ENCODE measurements around the gene S100A9. TPM values are rescaled to one million over a fixed set of nuclear protein-coding genes. Genes with fewer than 3 reads are reported as not detected.
"Not testable (repeated sequence)": the region's sequence is repeated elsewhere in the genome, so short reads cannot be mapped to it uniquely, and the experiment has no call there.

The S100A9 gene
- 1 to 10 TPM; 1.6 to 2.3 TPM for total RNA-seq
- 4.7 TPM for polyA plus RNA-seq

- Mint-ChIP-seq H3K4me3 (peak within 1 kb of the TSS in 3 of 7 donors; percentile 15 to 29 (median 19)), H3K9me3 (no peaks in the 10 kb centered on the region), H3K27me3 (peaks cover 7 to 28% of the 10 kb centered on the region in 2 donors), H3K27ac (peak within 1 kb of the TSS in 7 of 8 donors; percentile 4 to 59 (median 43)), H3K4me1 (peaks cover 10 to 21% (median 18%) of the 10 kb centered on the region in 3 donors), H3K36me3 (no peaks in the 10 kb centered on the region)
- Histone ChIP-seq H3K4me3 (ENCODE audit: low read length) (no peak within 1 kb of the TSS), H3K27me3 (ENCODE audit: insufficient read depth, low read length, poor library complexity, severe bottlenecking) (no peaks in the 10 kb centered on the region), H3K4me1 (ENCODE audit: insufficient read depth, low read length) (peaks cover 13% of the 10 kb centered on the region), H3K9me3 (ENCODE audit: low read length) (no peaks in the 10 kb centered on the region), H3K27ac (ENCODE audit: low read depth, low read length) (no peak within 1 kb of the TSS), H3K36me3 (ENCODE audit: insufficient read depth, low read length) (no peaks in the 10 kb centered on the region)
- ChIA-PET POLR2A (no interaction called here), CTCF (interaction anchor here (1.7 kb wide), 1 partner anchor 137 kb away, joined by 4 read pairs; no protein-coding TSS in a partner anchor)
- DNase-seq: no peak
Measured at GRCh38 chr1:153357853-153358690, at the start of gene S100A9. TSS of gene S100A9 (plus strand) at chr1:153357854. CDS start at chr1:153358284, 430 bp downstream.

GRCh38 chr1:153308540-153308939 lies 49.1 kb upstream of the S100A9 start:
- no peak for DNase-seq
- Histone ChIP-seq H3K27ac (ENCODE audit: low read depth, low read length) (no peak overlapping the region), H3K27me3 (ENCODE audit: insufficient read depth, low read length, poor library complexity, severe bottlenecking) (no peaks in the 10 kb centered on the region), H3K4me3 (ENCODE audit: low read length) (no peak overlapping the region), H3K4me1 (ENCODE audit: insufficient read depth, low read length) (no peaks in the 10 kb centered on the region), H3K36me3 (ENCODE audit: insufficient read depth, low read length) (no peaks in the 10 kb centered on the region), H3K9me3 (ENCODE audit: low read length) (no peaks in the 10 kb centered on the region)
- Mint-ChIP-seq H3K4me3 (no peak overlapping the region), H3K27me3 (peaks cover 6 to 26% of the 10 kb centered on the region in 2 donors), H3K4me1 (no peaks in the 10 kb centered on the region), H3K27ac (no peak overlapping the region), H3K9me3 (no peaks in the 10 kb centered on the region), H3K36me3 (no peaks in the 10 kb centered on the region)
- ChIA-PET POLR2A (no interaction called here), CTCF (no interaction called here)

GRCh38 chr1:153309441-153309840 lies 48.2 kb upstream of the S100A9 start:
- H3K27me3 Mint-ChIP-seq: peaks cover 7 to 26% of the 10 kb centered on the region in 2 donors
- H3K36me3 ChIP-seq (ENCODE audit: insufficient read depth, low read length): no peaks in the 10 kb centered on the region
- no peaks in the 10 kb centered on the region for H3K36me3 Mint-ChIP-seq
- no peak overlapping the region for H3K4me3 Mint-ChIP-seq
- no peaks in the 10 kb centered on the region for H3K9me3 Mint-ChIP-seq
- no peaks in the 10 kb centered on the region for H3K27me3 ChIP-seq (ENCODE audit: insufficient read depth, low read length, poor library complexity, severe bottlenecking)
- H3K4me3 ChIP-seq (ENCODE audit: low read length): no peak overlapping the region
- H3K4me1 ChIP-seq (ENCODE audit: insufficient read depth, low read length): no peaks in the 10 kb centered on the region
- ChIA-PET CTCF (no interaction called here), POLR2A (no interaction called here)
- no peaks in the 10 kb centered on the region for H3K9me3 ChIP-seq (ENCODE audit: low read length)
- no peak overlapping the region for H3K27ac ChIP-seq (ENCODE audit: low read depth, low read length)
- no peak overlapping the region for H3K27ac Mint-ChIP-seq
- DNase-seq: no peak
- no peaks in the 10 kb centered on the region for H3K4me1 Mint-ChIP-seq

GRCh38 chr1:153310526-153310925 lies 47.1 kb upstream of the S100A9 start:
- H3K4me3 Mint-ChIP-seq: no peak overlapping the region

GRCh38 chr1:153312570-153313186 lies 45.0 kb upstream of the S100A9 start, which contains the start of gene PGLYRP3:
TSS of gene PGLYRP3 (minus strand) at chr1:153312952. CDS start at chr1:153310665, 2,287 bp downstream.
- DNase-seq: no peak
- Mint-ChIP-seq H3K9me3 (peaks cover 0 to 6% (median 0%) of the 10 kb centered on the region in 5 donors), H3K27ac (no peak within 1 kb of the TSS), H3K36me3 (peaks cover 0 to 4% (median 0%) of the 10 kb centered on the region in 3 donors), H3K4me3 (no peak within 1 kb of the TSS), H3K27me3 (peaks cover 12 to 32% of the 10 kb centered on the region in 2 donors), H3K4me1 (no peaks in the 10 kb centered on the region)
- ChIA-PET POLR2A (no interaction called here), CTCF (no interaction called here)
- Histone ChIP-seq H3K27ac (ENCODE audit: low read depth, low read length) (no peak within 1 kb of the TSS), H3K27me3 (ENCODE audit: insufficient read depth, low read length, poor library complexity, severe bottlenecking) (no peaks in the 10 kb centered on the region), H3K4me1 (ENCODE audit: insufficient read depth, low read length) (no peaks in the 10 kb centered on the region), H3K36me3 (ENCODE audit: insufficient read depth, low read length) (no peaks in the 10 kb centered on the region), H3K9me3 (ENCODE audit: low read length) (no peaks in the 10 kb centered on the region), H3K4me3 (ENCODE audit: low read length) (no peak within 1 kb of the TSS)

More at GRCh38 chr1:153310526-153310925, 47.1 kb upstream of the S100A9 start:
- no peak overlapping the region for H3K27ac Mint-ChIP-seq
- Histone ChIP-seq H3K27ac (ENCODE audit: low read depth, low read length) (no peak overlapping the region), H3K36me3 (ENCODE audit: insufficient read depth, low read length) (no peaks in the 10 kb centered on the region), H3K9me3 (ENCODE audit: low read length) (no peaks in the 10 kb centered on the region), H3K4me1 (ENCODE audit: insufficient read depth, low read length) (no peaks in the 10 kb centered on the region), H3K27me3 (ENCODE audit: insufficient read depth, low read length, poor library complexity, severe bottlenecking) (no peaks in the 10 kb centered on the region), H3K4me3 (ENCODE audit: low read length) (no peak overlapping the region)
- no peaks in the 10 kb centered on the region for H3K36me3 Mint-ChIP-seq
- ChIA-PET POLR2A (no interaction called here), CTCF (no interaction called here)
- H3K9me3 Mint-ChIP-seq: peaks cover 0 to 6% (median 0%) of the 10 kb centered on the region in 5 donors
- peaks cover 12 to 27% of the 10 kb centered on the region in 2 donors for H3K27me3 Mint-ChIP-seq
- H3K4me1 Mint-ChIP-seq: no peaks in the 10 kb centered on the region
- DNase-seq: no peak

GRCh38 chr1:153313288-153313687 lies 44.4 kb upstream of the S100A9 start:
- H3K4me3 ChIP-seq (ENCODE audit: low read length): no peak overlapping the region
- no peaks in the 10 kb centered on the region for H3K9me3 ChIP-seq (ENCODE audit: low read length)
- peaks cover 11 to 29% of the 10 kb centered on the region in 2 donors for H3K27me3 Mint-ChIP-seq
- no peak for DNase-seq
- no peak overlapping the region for H3K27ac Mint-ChIP-seq
- no peak overlapping the region for H3K4me3 Mint-ChIP-seq
- CTCF ChIA-PET: no interaction called here
- H3K36me3 Mint-ChIP-seq: peaks cover 0 to 4% (median 0%) of the 10 kb centered on the region in 3 donors
- H3K36me3 ChIP-seq (ENCODE audit: insufficient read depth, low read length): no peaks in the 10 kb centered on the region
- H3K9me3 Mint-ChIP-seq: peaks cover 0 to 6% (median 0%) of the 10 kb centered on the region in 5 donors
- no peaks in the 10 kb centered on the region for H3K27me3 ChIP-seq (ENCODE audit: insufficient read depth, low read length, poor library complexity, severe bottlenecking)
- no peak overlapping the region for H3K27ac ChIP-seq (ENCODE audit: low read depth, low read length)
- POLR2A ChIA-PET: no interaction called here
- no peaks in the 10 kb centered on the region for H3K4me1 ChIP-seq (ENCODE audit: insufficient read depth, low read length)
- no peaks in the 10 kb centered on the region for H3K4me1 Mint-ChIP-seq

- H3K36me3 ChIP-seq (ENCODE audit: insufficient read depth, low read length); H3K9me3 Mint-ChIP-seq; H3K9me3 ChIP-seq (ENCODE audit: low read length); H3K4me1 ChIP-seq (ENCODE audit: insufficient read depth, low read length); CTCF ChIA-PET; H3K4me3 ChIP-seq (ENCODE audit: low read length); DNase-seq; H3K27ac Mint-ChIP-seq; H3K36me3 Mint-ChIP-seq; H3K27me3 ChIP-seq (ENCODE audit: insufficient read depth, low read length, poor library complexity, severe bottlenecking); H3K4me1 Mint-ChIP-seq; H3K4me3 Mint-ChIP-seq; POLR2A ChIA-PET; H3K27ac ChIP-seq (ENCODE audit: low read depth, low read length): not testable (repeated sequence)
- peaks cover 17 to 31% of the 10 kb centered on the region in 2 donors for H3K27me3 Mint-ChIP-seq
Measured at GRCh38 chr1:153314388-153314787, 43.3 kb upstream of the S100A9 start.

- H3K4me3 Mint-ChIP-seq; H3K9me3 Mint-ChIP-seq; H3K4me1 Mint-ChIP-seq; H3K27me3 ChIP-seq (ENCODE audit: insufficient read depth, low read length, poor library complexity, severe bottlenecking); H3K36me3 ChIP-seq (ENCODE audit: insufficient read depth, low read length); POLR2A ChIA-PET; H3K27ac Mint-ChIP-seq; H3K9me3 ChIP-seq (ENCODE audit: low read length); H3K36me3 Mint-ChIP-seq; H3K4me1 ChIP-seq (ENCODE audit: insufficient read depth, low read length); H3K27ac ChIP-seq (ENCODE audit: low read depth, low read length); CTCF ChIA-PET; DNase-seq; H3K4me3 ChIP-seq (ENCODE audit: low read length): not testable (repeated sequence)
- H3K27me3 Mint-ChIP-seq: peaks cover 21 to 39% of the 10 kb centered on the region in 2 donors
Measured at GRCh38 chr1:153316013-153316412, 41.6 kb upstream of the S100A9 start.
